Neural cell (in vitro differentiated cells): Measurements from ENCODE around the gene SH3PXD2A. TPM values are rescaled to one million over a fixed set of nuclear protein-coding genes. Genes with fewer than 3 reads are reported as not detected.
A peak's percentile ranks its signal among the peaks of the same experiment; 100 is the strongest.

Source experiments
- H2AFZ ChIP-seq: fragments of 200-600, 300-800 bp; sonication (generic), shearing (Covaris generic); 2 replicates; pipeline ENCODE4 v1.6.0; 2014; ENCODE audit warnings: low read depth, mild to moderate bottlenecking, antibody characterized with exemption, low read length, moderate library complexity
- H3F3A ChIP-seq: fragments of 200-600 bp; shearing (Covaris generic); 2 replicates; pipeline ENCODE4 v1.6.1; 2016; ENCODE audit warnings: mild to moderate bottlenecking, moderate library complexity, mixed read lengths, antibody characterized with exemption, low read length; ENCODE audit not compliant: insufficient read depth, poor library complexity, severe bottlenecking
- H3K27ac ChIP-seq: fragments of 200-600, 300-800 bp; sonication (generic), shearing (Covaris generic); 2 replicates; pipeline ENCODE4 v1.5.1; 2014; ENCODE audit warnings: mild to moderate bottlenecking, low read length, moderate library complexity
- H3K27me3 ChIP-seq: fragments of 300-800, 200-600 bp; sonication (generic), shearing (Covaris generic); 2 replicates; pipeline ENCODE4 v1.6.0; 2014; ENCODE audit warnings: mild to moderate bottlenecking, low read depth, low read length, moderate library complexity; ENCODE audit not compliant: insufficient read depth
- H3K36me3 ChIP-seq: fragments of 300-800, 200-600 bp; sonication (generic), shearing (Covaris generic); 2 replicates; pipeline ENCODE4 v1.5.1; 2014; ENCODE audit warnings: mild to moderate bottlenecking, antibody characterized with exemption, low read length, moderate library complexity; ENCODE audit not compliant: insufficient read depth
- H3K4me2 ChIP-seq: fragments of 300-800, 200-600 bp; sonication (generic), shearing (Covaris generic); 2 replicates; pipeline ENCODE4 v1.6.0; 2014; ENCODE audit warnings: mild to moderate bottlenecking, low read length
- H3K4me3 ChIP-seq: fragments of 300-800, 200-600 bp; sonication (generic), shearing (Covaris generic); 2 replicates; pipeline ENCODE4 v1.5.1; 2014; ENCODE audit warnings: mild to moderate bottlenecking, low read length, moderate library complexity
- H3K79me2 ChIP-seq: fragments of 200-600 bp; shearing (Covaris generic); replicated peaks from 2 replicates; pipeline ENCODE4 v1.6.0; 2014; ENCODE audit warnings: mild to moderate bottlenecking, low read length, moderate library complexity; ENCODE audit not compliant: insufficient read depth
- H3K9ac ChIP-seq: fragments of 300-800, 200-600 bp; sonication (generic), shearing (Covaris generic); 2 replicates; pipeline ENCODE4 v1.6.1; 2016; ENCODE audit warnings: mild to moderate bottlenecking, low read length, mixed read lengths
- H3K9me2 ChIP-seq: fragments of 200-600 bp; shearing (Covaris generic); 2 replicates; pipeline ENCODE4 v1.6.1; 2016; ENCODE audit warnings: mild to moderate bottlenecking, low read length, mixed read lengths; ENCODE audit not compliant: insufficient read depth
- H3K9me3 ChIP-seq: fragments of 200-600, 300-800 bp; sonication (generic), shearing (Covaris generic); 2 replicates; pipeline ENCODE4 v1.6.1; 2016; ENCODE audit warnings: mild to moderate bottlenecking, mixed run types, low read length, moderate library complexity, mixed read lengths
- H4K20me1 ChIP-seq: fragments of 200-600 bp; shearing (Covaris generic); 2 replicates; pipeline ENCODE4 v1.6.1; 2016; ENCODE audit warnings: mild to moderate bottlenecking, mixed run types; ENCODE audit not compliant: insufficient read depth
- EP300 ChIP-seq: fragments of 450-650 bp; conservative IDR thresholded peaks from 2 replicates; pipeline ENCODE4 v1.6.1; 2014; ENCODE audit warnings: antibody characterized with exemption, mild to moderate bottlenecking, moderate library complexity; ENCODE audit not compliant: poor library complexity, severe bottlenecking
- EZH2 ChIP-seq: fragments of 200-600, 300-800 bp; shearing (Covaris generic), sonication (generic); IDR thresholded peaks from 2 replicates; pipeline ENCODE4 v1.6.1; 2014; ENCODE audit warnings: antibody characterized with exemption, low read length, borderline replicate concordance, mild to moderate bottlenecking; ENCODE audit not compliant: insufficient read depth, poor library complexity, severe bottlenecking
- MXI1 ChIP-seq: fragments of 450-650 bp; conservative IDR thresholded peaks from 2 replicates; pipeline ENCODE4 v1.6.1; 2014; ENCODE audit warnings: antibody characterized with exemption, mild to moderate bottlenecking; ENCODE audit not compliant: poor library complexity, severe bottlenecking
- POLR2AphosphoS5 ChIP-seq: IDR thresholded peaks from 2 replicates; pipeline ENCODE4 v1.6.1; 2012
- RAD21 ChIP-seq: fragments of 450-650 bp; conservative IDR thresholded peaks from 2 replicates; pipeline ENCODE4 v1.6.1; 2014; ENCODE audit warnings: antibody characterized with exemption, mild to moderate bottlenecking, moderate library complexity
- SMC3 ChIP-seq: fragments of 450-650 bp; conservative IDR thresholded peaks from 2 replicates; pipeline ENCODE4 v1.6.1; 2014; ENCODE audit warnings: antibody characterized with exemption, mild to moderate bottlenecking, moderate library complexity; ENCODE audit not compliant: poor library complexity
- TAF1 ChIP-seq: IDR thresholded peaks from 2 replicates; pipeline ENCODE4 v1.6.1; 2012; ENCODE audit warnings: low read depth
- polyA plus RNA-seq: library from polyadenylated mRNA; depleted of rRNA; stranded (reverse); fragments of >200 nt; gene quantifications from 2 replicates; pipeline ENCODE4 v1.2.3, GENCODE V29; 2014
- TF ChIP-seq, protein P1 (sequence below): IDR thresholded peaks from 2 replicates; pipeline ENCODE4 v1.6.1; 2012; ENCODE audit warnings: borderline replicate concordance
- TF ChIP-seq, protein P2 (sequence below): fragments of 450-650 bp; IDR thresholded peaks from 2 replicates; pipeline ENCODE4 v1.5.1; 2014; ENCODE audit warnings: antibody characterized with exemption, mild to moderate bottlenecking, moderate library complexity; ENCODE audit not compliant: poor library complexity, severe bottlenecking

Gene SH3PXD2A
- polyA plus RNA-seq, 1 donor from 2014 or later, result 5.2 TPM

DNA sequence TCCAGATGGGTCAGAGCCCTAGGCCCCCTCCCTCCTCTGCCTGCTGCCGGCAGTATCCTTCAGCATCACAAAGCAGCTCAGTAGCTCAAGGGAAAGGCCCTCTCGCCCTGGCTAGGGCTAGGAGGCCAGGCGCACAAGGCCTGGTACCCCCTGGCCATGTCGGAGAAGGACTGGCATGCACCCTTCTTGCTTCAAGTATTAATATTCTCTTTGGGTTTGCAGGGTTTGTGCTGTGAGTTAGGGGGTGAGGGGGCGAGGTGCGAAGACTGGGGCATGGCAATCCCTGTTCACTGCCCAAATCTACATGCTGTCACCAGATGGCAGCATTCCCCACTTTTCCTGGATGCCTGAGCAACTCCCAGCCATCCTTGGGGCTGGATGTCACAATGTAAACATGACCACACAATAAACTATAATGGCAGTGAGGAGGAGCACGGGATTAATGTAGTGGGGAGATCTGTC lies 256.7 kb downstream of the SH3PXD2A start:
- H3K4me3 ChIP-seq, result no peak overlapping the region
- H3K9ac ChIP-seq, result no peak overlapping the region
- H3K36me3 ChIP-seq, result no peaks in the 10 kb centered on the region
- H3F3A ChIP-seq, result no peaks in the 10 kb centered on the region
- TF ChIP-seq EP300, result no peak
- TF ChIP-seq POLR2AphosphoS5, result no peak
- TF ChIP-seq EZH2, result no peak
- no peak for TF ChIP-seq MXI1
- TF ChIP-seq RAD21, result peak; percentile 72
- no peak for TF ChIP-seq TAF1
- peak; percentile 81 for TF ChIP-seq SMC3
- TF ChIP-seq, protein P1, sequence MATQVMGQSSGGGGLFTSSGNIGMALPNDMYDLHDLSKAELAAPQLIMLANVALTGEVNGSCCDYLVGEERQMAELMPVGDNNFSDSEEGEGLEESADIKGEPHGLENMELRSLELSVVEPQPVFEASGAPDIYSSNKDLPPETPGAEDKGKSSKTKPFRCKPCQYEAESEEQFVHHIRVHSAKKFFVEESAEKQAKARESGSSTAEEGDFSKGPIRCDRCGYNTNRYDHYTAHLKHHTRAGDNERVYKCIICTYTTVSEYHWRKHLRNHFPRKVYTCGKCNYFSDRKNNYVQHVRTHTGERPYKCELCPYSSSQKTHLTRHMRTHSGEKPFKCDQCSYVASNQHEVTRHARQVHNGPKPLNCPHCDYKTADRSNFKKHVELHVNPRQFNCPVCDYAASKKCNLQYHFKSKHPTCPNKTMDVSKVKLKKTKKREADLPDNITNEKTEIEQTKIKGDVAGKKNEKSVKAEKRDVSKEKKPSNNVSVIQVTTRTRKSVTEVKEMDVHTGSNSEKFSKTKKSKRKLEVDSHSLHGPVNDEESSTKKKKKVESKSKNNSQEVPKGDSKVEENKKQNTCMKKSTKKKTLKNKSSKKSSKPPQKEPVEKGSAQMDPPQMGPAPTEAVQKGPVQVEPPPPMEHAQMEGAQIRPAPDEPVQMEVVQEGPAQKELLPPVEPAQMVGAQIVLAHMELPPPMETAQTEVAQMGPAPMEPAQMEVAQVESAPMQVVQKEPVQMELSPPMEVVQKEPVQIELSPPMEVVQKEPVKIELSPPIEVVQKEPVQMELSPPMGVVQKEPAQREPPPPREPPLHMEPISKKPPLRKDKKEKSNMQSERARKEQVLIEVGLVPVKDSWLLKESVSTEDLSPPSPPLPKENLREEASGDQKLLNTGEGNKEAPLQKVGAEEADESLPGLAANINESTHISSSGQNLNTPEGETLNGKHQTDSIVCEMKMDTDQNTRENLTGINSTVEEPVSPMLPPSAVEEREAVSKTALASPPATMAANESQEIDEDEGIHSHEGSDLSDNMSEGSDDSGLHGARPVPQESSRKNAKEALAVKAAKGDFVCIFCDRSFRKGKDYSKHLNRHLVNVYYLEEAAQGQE, result no peak
- TF ChIP-seq, protein P2, sequence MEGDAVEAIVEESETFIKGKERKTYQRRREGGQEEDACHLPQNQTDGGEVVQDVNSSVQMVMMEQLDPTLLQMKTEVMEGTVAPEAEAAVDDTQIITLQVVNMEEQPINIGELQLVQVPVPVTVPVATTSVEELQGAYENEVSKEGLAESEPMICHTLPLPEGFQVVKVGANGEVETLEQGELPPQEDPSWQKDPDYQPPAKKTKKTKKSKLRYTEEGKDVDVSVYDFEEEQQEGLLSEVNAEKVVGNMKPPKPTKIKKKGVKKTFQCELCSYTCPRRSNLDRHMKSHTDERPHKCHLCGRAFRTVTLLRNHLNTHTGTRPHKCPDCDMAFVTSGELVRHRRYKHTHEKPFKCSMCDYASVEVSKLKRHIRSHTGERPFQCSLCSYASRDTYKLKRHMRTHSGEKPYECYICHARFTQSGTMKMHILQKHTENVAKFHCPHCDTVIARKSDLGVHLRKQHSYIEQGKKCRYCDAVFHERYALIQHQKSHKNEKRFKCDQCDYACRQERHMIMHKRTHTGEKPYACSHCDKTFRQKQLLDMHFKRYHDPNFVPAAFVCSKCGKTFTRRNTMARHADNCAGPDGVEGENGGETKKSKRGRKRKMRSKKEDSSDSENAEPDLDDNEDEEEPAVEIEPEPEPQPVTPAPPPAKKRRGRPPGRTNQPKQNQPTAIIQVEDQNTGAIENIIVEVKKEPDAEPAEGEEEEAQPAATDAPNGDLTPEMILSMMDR, result peak; percentile 80
- H3K27ac ChIP-seq, result no peak overlapping the region
- H3K9me2 ChIP-seq, result no peaks in the 10 kb centered on the region
- H3K4me2 ChIP-seq, result no peak overlapping the region
- H4K20me1 ChIP-seq, result no peaks in the 10 kb centered on the region
- no peak overlapping the region for H2AFZ ChIP-seq
- H3K79me2 ChIP-seq, result no peaks in the 10 kb centered on the region
- H3K9me3 ChIP-seq, result no peaks in the 10 kb centered on the region
- H3K27me3 ChIP-seq, result no peaks in the 10 kb centered on the region

DNA sequence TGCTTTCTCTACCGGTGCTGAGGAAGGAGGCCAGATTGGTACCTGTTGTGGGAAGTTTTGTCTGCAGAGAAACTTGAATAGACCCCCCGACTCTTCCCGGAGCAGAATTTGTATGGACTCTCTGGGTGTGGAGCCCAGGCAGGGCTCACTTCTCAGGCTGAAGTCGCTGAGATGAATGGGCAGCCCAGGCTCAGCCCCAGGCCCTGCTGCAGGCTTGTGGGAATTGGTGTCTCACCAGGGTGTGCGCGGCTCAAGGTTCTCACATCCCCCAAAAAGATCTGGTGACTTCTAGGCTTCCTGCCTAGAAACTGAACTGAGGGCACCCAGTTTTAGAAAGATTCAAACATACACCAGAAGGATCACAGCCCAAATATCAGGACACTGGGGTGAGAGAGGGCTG lies 258.4 kb downstream of the SH3PXD2A start:
- Histone ChIP-seq H3F3A (no peaks in the 10 kb centered on the region), H3K9ac (no peak overlapping the region), H3K79me2 (no peaks in the 10 kb centered on the region), H3K9me2 (no peaks in the 10 kb centered on the region), H3K27me3 (no peaks in the 10 kb centered on the region), H4K20me1 (no peaks in the 10 kb centered on the region), H3K36me3 (no peaks in the 10 kb centered on the region), H3K4me3 (no peak overlapping the region), H3K9me3 (no peaks in the 10 kb centered on the region), H3K4me2 (no peak overlapping the region), H3K27ac (no peak overlapping the region), H2AFZ (no peak overlapping the region)
- TF ChIP-seq POLR2AphosphoS5, result no peak
- TF ChIP-seq, protein P1, result no peak
- no peak for TF ChIP-seq RAD21
- TF ChIP-seq TAF1, result no peak
- TF ChIP-seq MXI1, result no peak
- TF ChIP-seq SMC3, result no peak
- TF ChIP-seq EZH2, result no peak
- TF ChIP-seq, protein P2, result no peak
- no peak for TF ChIP-seq EP300
